ENCODE measurements around the gene SIRT2. TPM values are rescaled to one million over a fixed set of nuclear protein-coding genes. Genes with fewer than 3 reads are reported as not detected.

Gene SIRT2
- total and polyA plus RNA-seq, 2 of the 8 experiments (the other 6 are each of a cell fraction or from before 2014, with no cell fraction given) = 6.5 to 10.0 TPM

- Histone ChIP-seq H3K23ac (ENCODE audit: insufficient read length) (no peak overlapping the region), H3K4me2 (ENCODE audit: insufficient read depth in 1 of 2, low read depth in 2 of 2, low read length in 2 of 2) (no peak overlapping the region), H4K8ac (ENCODE audit: extremely low read depth, insufficient read depth, low read length) (no peak overlapping the region), H2BK15ac (ENCODE audit: low read length) (no peak overlapping the region), H3K79me1 (ENCODE audit: low read depth, low read length) (no peaks in the 10 kb centered on the region), H3K18ac (ENCODE audit: extremely low read depth, low read length) (no peak overlapping the region), H4K5ac (ENCODE audit: insufficient read length, low read depth, low read length) (no peak overlapping the region), H3K27ac (ENCODE audit: low read depth, low read length) (no peak overlapping the region), H2BK120ac (replicated peaks; ENCODE audit: low read depth, low read length) (no peak overlapping the region), H3K9me3 (ENCODE audit: insufficient read depth in 2 of 2, low read depth in 1 of 2, low read length in 1 of 2) (no peaks in the 10 kb centered on the region), H3K36me3 (ENCODE audit: control insufficient read depth in 2 of 4, insufficient read depth in 4 of 4, low read length in 3 of 4) (no peaks in the 10 kb centered on the region), H3K56ac (replicated peaks; ENCODE audit: insufficient read length, low read depth, low read length) (no peak overlapping the region), H2BK20ac (ENCODE audit: low read length) (no peak overlapping the region), H3K4me3 (ENCODE audit: extremely low read depth in 1 of 4, insufficient read depth in 2 of 4, low read depth in 3 of 4, low read length in 4 of 4) (no peak overlapping the region), H3K27me3 (replicated peaks in 1 of 4; ENCODE audit: control insufficient read depth in 3 of 4, extremely low read depth in 1 of 4, insufficient read depth in 3 of 4, low read length in 3 of 4) (no peaks in the 10 kb centered on the region), H3K4me1 (replicated peaks in 1 of 4; ENCODE audit: control insufficient read depth in 3 of 4, insufficient read depth in 4 of 4, low read length in 3 of 4) (peaks cover 0 to 8% (median 3%) of the 10 kb centered on the region in 4 experiments; a peak in 6 of 7 replicates), H3K9ac (replicated peaks in 1 of 4; ENCODE audit: extremely low read depth in 1 of 4, low read depth in 3 of 4, low read length in 3 of 4) (no peak overlapping the region), H3K23me2 (ENCODE audit: low read depth, low read length) (no peaks in the 10 kb centered on the region), H3K4ac (replicated peaks; ENCODE audit: insufficient read length, low read depth, low read length) (no peak overlapping the region), H2BK5ac (ENCODE audit: low read depth, low read length) (no peak overlapping the region), H4K91ac (replicated peaks; ENCODE audit: insufficient read length, low read length) (no peak overlapping the region), H2AK5ac (ENCODE audit: low read depth, low read length) (no peak overlapping the region), H4K20me1 (replicated peaks in 1 of 2; ENCODE audit: control insufficient read depth in 1 of 2, insufficient read depth in 2 of 2, low read length in 2 of 2) (no peaks in the 10 kb centered on the region), H3K79me2 (ENCODE audit: control insufficient read depth in 1 of 2, insufficient read depth in 2 of 2, low read length in 2 of 2) (no peaks in the 10 kb centered on the region), H2AFZ (ENCODE audit: low read length) (no peak overlapping the region), H2BK12ac (ENCODE audit: low read depth, low read length) (no peak overlapping the region), H3K14ac (ENCODE audit: insufficient read length) (no peak overlapping the region)
- ChIA-PET POLR2A (ENCODE audit: partially characterized antibody) (interaction anchor here (0.6 to 6.1 kb wide), 6 partner anchors 8 to 48 kb away, joined by 3 to 35 read pairs (median 7); no protein-coding TSS in a partner anchor), CTCF (ENCODE audit: partially characterized antibody) (interaction anchor here (0.6 to 7.0 kb wide), 9 partner anchors 9 to 118 kb away, joined by 3 to 97 read pairs (median 3); no protein-coding TSS in a partner anchor)
- DNase-seq (ENCODE audit: low read depth in 1 of 2, low spot score in 2 of 2) = no peak
- FAIRE-seq = no peak
- WGBS, 2 experiments (ENCODE audit: extremely low coverage in 1 of 2, insufficient coverage in 1 of 2, insufficient read length in 1 of 2, insufficient replicate concordance in 2 of 2, low coverage in 1 of 2, low lambda C conversion rate in 2 of 2, missing lambda C conversion rate in 1 of 2) = 95% methylated on average over 9 of the region's 11 CpGs; no CpG with 5 or more reads in 1 of the 2 experiments
- TF ChIP-seq PHF8 (conservative IDR thresholded peaks at IDR 0.05; ENCODE audit: low read depth, low read length) = no peak
- TF ChIP-seq CBX5 (IDR thresholded peaks at IDR 0.05; ENCODE audit: low read depth, low read length) = no peak
- TF ChIP-seq CTBP2 (IDR thresholded peaks at IDR 0.05; ENCODE audit: borderline replicate concordance, insufficient read depth, insufficient read length, low read length) = no peak
- no peak for TF ChIP-seq NRF1 (IDR thresholded peaks at IDR 0.05; ENCODE audit: low read depth, low read length)
- no peak for TF ChIP-seq POU5F1 (IDR thresholded peaks at IDR 0.05; ENCODE audit: low read depth, low read length)
- TF ChIP-seq SP4 (IDR thresholded peaks at IDR 0.05; ENCODE audit: low read length) = no peak
- no peak for TF ChIP-seq TAF7 (optimal IDR thresholded peaks at IDR 0.05; ENCODE audit: borderline replicate concordance, low read depth, low read length)
- no peak for TF ChIP-seq MAFK (IDR thresholded peaks at IDR 0.05; ENCODE audit: low read depth, low read length)
- TF ChIP-seq KDM1A (IDR thresholded peaks at IDR 0.05; ENCODE audit: borderline replicate concordance, low read length) = no peak
- TF ChIP-seq RNF2 (IDR thresholded peaks at IDR 0.05; ENCODE audit: borderline replicate concordance, low read depth, low read length, missing control alignments, poor library complexity, severe bottlenecking) = no peak
- TF ChIP-seq SIRT6 (IDR thresholded peaks at IDR 0.05; ENCODE audit: low read length) = no peak
- TF ChIP-seq ZNF274 (IDR thresholded peaks at IDR 0.05; ENCODE audit: borderline replicate concordance, extremely low read depth, low read length) = no peak
Measured at GRCh38 chr19:38879400-38879751, 20.0 kb downstream of the SIRT2 start.

All from H1 (cell line).